IMR-90 (cell line): ENCODE results near the gene WRAP73. TPM values are rescaled to one million over a fixed set of nuclear protein-coding genes. Genes with fewer than 3 reads are reported as not detected.

ENCODE experiments used
- ATAC-seq: fragments of 200-7000 bp; cut with Tn5 transposase; 2 replicates; pipeline ENCODE4 v1.9.1; 2020; ENCODE audit warnings: low read depth, mild to moderate bottlenecking, moderate library complexity
- BruUV-seq: library from RNA; stranded (reverse); fragments of 400-500 nt; replicated peaks from 2 replicates; lab custom pipeline; 2021; lab: Mats Ljungman, UMichigan
- CTCF ChIA-PET: fragments of 300-600 bp; formaldehyde crosslinking; extraction: SDS; loops from one replicate; lab custom pipeline; 2021; ENCODE audit warnings: antibody characterized with exemption; lab: Yijun Ruan, JAX
- POLR2A ChIA-PET: fragments of 300-600 bp; sonication (Branson Sonifier 250); formaldehyde crosslinking; loops from one replicate; lab custom pipeline; 2022; ENCODE audit warnings: antibody characterized with exemption; ENCODE audit not compliant: unreplicated experiment; lab: Charles Lee
- DNase-seq: peaks from one replicate; pipeline ENCODE4 v3.0.0; 2013
- H2AFZ ChIP-seq: replicated peaks from 2 replicates; pipeline ENCODE3; 2013; ENCODE audit warnings: low read length, mild to moderate bottlenecking; ENCODE audit not compliant: poor library complexity
- H2AK5ac ChIP-seq: 2 replicates; pipeline ENCODE4 v1.6.1; 2013; ENCODE audit warnings: low read depth, low read length, inconsistent platforms
- H2AK9ac ChIP-seq: replicated peaks from 2 replicates; pipeline ENCODE3; 2013; ENCODE audit warnings: mild to moderate bottlenecking, low read depth, low read length, moderate library complexity; ENCODE audit not compliant: poor library complexity
- H2BK120ac ChIP-seq: 2 replicates; pipeline ENCODE4 v1.6.1; 2013; ENCODE audit warnings: low read depth, low read length, inconsistent platforms
- H2BK15ac ChIP-seq: 3 replicates; pipeline ENCODE4 v1.6.1; 2013; ENCODE audit warnings: low read depth, low read length, inconsistent platforms
- H2BK20ac ChIP-seq: 2 replicates; pipeline ENCODE4 v1.6.1; 2013; ENCODE audit warnings: low read depth, mild to moderate bottlenecking, inconsistent platforms, low read length, moderate library complexity
- H2BK5ac ChIP-seq: 2 replicates; pipeline ENCODE4 v1.6.1; 2013; ENCODE audit warnings: mild to moderate bottlenecking, low read depth, low read length, inconsistent platforms; ENCODE audit not compliant: poor library complexity, severe bottlenecking
- H3K14ac ChIP-seq: replicated peaks from 2 replicates; pipeline ENCODE4 v1.6.1; 2013; ENCODE audit warnings: low read depth, low read length, inconsistent platforms
- H3K18ac ChIP-seq: 2 replicates; pipeline ENCODE4 v1.6.1; 2013; ENCODE audit warnings: low read depth, low read length, control low read depth
- H3K23ac ChIP-seq: 2 replicates; pipeline ENCODE4 v1.6.1; 2013; ENCODE audit warnings: low read depth, low read length, inconsistent platforms
- H3K27ac ChIP-seq: 2 replicates; pipeline ENCODE4 v1.5.1; 2013; ENCODE audit warnings: mild to moderate bottlenecking, control low read depth, low read length; ENCODE audit not compliant: insufficient read depth
- H3K27me3 ChIP-seq: 2 replicates; pipeline ENCODE4 v1.6.1; 2013; ENCODE audit warnings: low read length; ENCODE audit not compliant: control insufficient read depth, insufficient read depth
- H3K36me3 ChIP-seq: 2 replicates; pipeline ENCODE4 v1.6.1; 2013; ENCODE audit warnings: low read length, mixed read lengths; ENCODE audit not compliant: control insufficient read depth, insufficient read depth
- H3K4ac ChIP-seq: 2 replicates; pipeline ENCODE4 v1.6.1; 2013; ENCODE audit warnings: low read depth, low read length, inconsistent platforms
- H3K4me1 ChIP-seq: 2 replicates; pipeline ENCODE4 v1.6.1; 2013; ENCODE audit warnings: low read length, mixed read lengths; ENCODE audit not compliant: control insufficient read depth, insufficient read depth
- H3K4me2 ChIP-seq: 2 replicates; pipeline ENCODE4 v1.6.1; 2013; ENCODE audit warnings: low read depth, mild to moderate bottlenecking, control low read depth, low read length, moderate library complexity
- H3K4me3 ChIP-seq: 2 replicates; pipeline ENCODE4 v1.5.1; 2013; ENCODE audit warnings: low read depth, mild to moderate bottlenecking, control low read depth, low read length, moderate library complexity; ENCODE audit not compliant: insufficient read depth
- H3K56ac ChIP-seq: 2 replicates; pipeline ENCODE4 v1.6.1; 2013; ENCODE audit warnings: low read length, inconsistent platforms; ENCODE audit not compliant: insufficient read depth; ENCODE audit errors: extremely low read depth
- H3K79me1 ChIP-seq, 2 experiments: 2 replicates each; pipeline ENCODE4 v1.6.1; 2013; ENCODE audit warnings: low read length in 2 of 2, inconsistent platforms in 1 of 2, low read depth in 1 of 2
- H3K9ac ChIP-seq: 2 replicates; pipeline ENCODE4 v1.6.1; 2013; ENCODE audit warnings: low read depth, low read length, control low read depth
- H3K9me1 ChIP-seq: 2 replicates; pipeline ENCODE4 v1.6.1; 2013; ENCODE audit warnings: low read length, inconsistent platforms; ENCODE audit not compliant: insufficient read depth
- H3K9me3 ChIP-seq: 2 replicates; pipeline ENCODE4 v1.6.1; 2013; ENCODE audit warnings: low read length; ENCODE audit not compliant: control insufficient read depth, insufficient read depth
- H4K20me1 ChIP-seq: 2 replicates; pipeline ENCODE4 v1.6.1; 2013; ENCODE audit warnings: low read length, inconsistent platforms; ENCODE audit not compliant: insufficient read depth
- H4K5ac ChIP-seq: 2 replicates; pipeline ENCODE4 v1.6.1; 2013; ENCODE audit warnings: mild to moderate bottlenecking, low read depth, low read length, control low read depth
- H4K8ac ChIP-seq, 2 experiments: 2 replicates each; pipeline ENCODE4 v1.6.1; 2013; ENCODE audit warnings: low read depth in 2 of 2, low read length in 2 of 2, control low read depth in 1 of 2, inconsistent platforms in 1 of 2
- H4K91ac ChIP-seq: 2 replicates; pipeline ENCODE4 v1.6.1; 2013; ENCODE audit warnings: low read depth, low read length, inconsistent platforms; ENCODE audit not compliant: insufficient read depth
- BHLHE40 ChIP-seq: fragments of 150-350 bp; IDR thresholded peaks from 2 replicates; pipeline ENCODE4 v1.6.1; 2016; ENCODE audit warnings: mild to moderate bottlenecking, low read depth, low read length
- CEBPB ChIP-seq: IDR thresholded peaks from 2 replicates; pipeline ENCODE4 v1.6.1; 2012; ENCODE audit warnings: low read depth, low read length, improper control_type of control experiment
- MAFK ChIP-seq: IDR thresholded peaks from 2 replicates; pipeline ENCODE4 v1.6.1; 2012; ENCODE audit warnings: low read depth, low read length, improper control_type of control experiment
- MAZ ChIP-seq: IDR thresholded peaks from 2 replicates; pipeline ENCODE4 v1.6.1; 2012; ENCODE audit warnings: low read depth, mild to moderate bottlenecking, low read length, improper control_type of control experiment, moderate library complexity, borderline replicate concordance
- MXI1 ChIP-seq: IDR thresholded peaks from 2 replicates; pipeline ENCODE4 v1.6.1; 2012; ENCODE audit warnings: low read depth, mild to moderate bottlenecking, low read length, moderate library complexity, borderline replicate concordance
- NFE2L2 ChIP-seq: fragments of 150-350 bp; IDR thresholded peaks from 2 replicates; pipeline ENCODE4 v1.6.1; 2016; ENCODE audit warnings: low read depth, mild to moderate bottlenecking, low read length
- RCOR1 ChIP-seq: IDR thresholded peaks from 2 replicates; pipeline ENCODE4 v1.6.1; 2012; ENCODE audit warnings: mild to moderate bottlenecking, low read length, improper control_type of control experiment; ENCODE audit not compliant: insufficient replicate concordance
- WGBS, 2 experiments: methylation state at CpG; one replicate each; pipeline versions ENCODE4 v1.1.5 to v1.1.7; 2013; ENCODE audit warnings: missing lambda C conversion rate in 2 of 2; ENCODE audit not compliant: insufficient read length in 1 of 2; ENCODE audit errors: extremely low coverage in 2 of 2; 5-methylcytosine and 5-hydroxymethylcytosine counted together
- dilution Hi-C: fragments of 300-500 bp; cut with HindIII; formaldehyde crosslinking; loops from one replicate; pipeline ENCODE4 v1.14.3; 2018; ENCODE audit warnings: low sequenced_read_pairs; ENCODE audit not compliant: unreplicated experiment
- in situ Hi-C: fragments of 300-500 bp; cut with MboI; formaldehyde crosslinking; loops from 3 replicates; pipeline ENCODE4 v1.14.3; 2019; ENCODE audit warnings: low sequenced_read_pairs, inconsistent platforms, mixed read lengths
- intact Hi-C: fragments of 100-400 bp; cut with micrococcal nuclease; formaldehyde crosslinking; loops from 2 replicates; pipeline ENCODE4 v1.10.0; 2022
- polyA plus RNA-seq, 3 experiments: library from polyadenylated mRNA; depleted of rRNA; stranded (reverse); fragments of >200 nt; gene quantifications; 2 replicates each; pipeline ENCODE4 v1.2.3, GENCODE V29; 2012; ENCODE audit warnings: low replicate concordance in 1 of 3
- total RNA-seq: library from RNA; depleted of rRNA; stranded (reverse); fragments of >200 nt; gene quantifications from 2 replicates; pipeline ENCODE4 v1.2.3, GENCODE V29; 2012

The WRAP73 gene
- total and polyA plus RNA-seq, 2 of the 4 experiments (the other 2 are of a cell fraction): 10.8 to 23.6 TPM

DNA sequence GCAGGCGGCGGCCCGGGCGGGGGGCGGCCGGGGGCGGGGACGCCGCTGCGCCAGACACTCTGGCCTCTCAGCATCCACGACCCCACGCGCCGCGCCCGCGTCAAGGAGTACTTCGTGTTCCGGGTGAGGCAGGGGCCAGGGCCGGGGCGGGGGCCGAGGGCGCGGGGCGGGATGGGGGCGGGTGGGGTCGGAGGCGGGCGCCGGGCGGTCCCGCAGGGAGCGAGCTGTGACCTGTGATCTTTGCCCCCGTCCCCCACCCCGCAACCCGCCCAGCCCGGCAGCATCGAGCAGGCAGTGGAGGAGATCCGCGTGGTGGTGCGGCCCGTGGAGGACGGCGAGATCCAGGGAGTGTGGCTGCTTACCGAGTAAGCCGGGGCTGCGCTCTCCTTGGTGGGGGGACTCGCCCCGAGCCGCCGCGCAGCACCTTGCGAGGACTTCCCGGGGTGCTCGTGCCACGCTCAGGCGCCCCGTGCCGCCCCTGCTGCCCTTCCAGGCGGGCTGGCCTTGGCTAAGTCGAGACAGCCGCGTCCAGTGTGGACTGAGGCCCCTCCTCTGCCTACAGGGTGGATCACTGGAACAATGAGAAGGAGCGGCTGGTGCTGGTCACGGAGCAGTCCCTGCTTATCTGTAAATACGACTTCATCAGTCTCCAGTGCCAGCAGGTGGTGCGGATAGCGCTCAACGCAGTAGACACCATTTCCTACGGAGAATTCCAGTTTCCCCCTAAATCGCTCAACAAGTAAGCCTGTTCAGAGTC, 24.6 kb downstream of the WRAP73 start:
- in situ Hi-C loops: no loop called here
- dilution Hi-C loops: no loop called here
- intact Hi-C loops: no loop called here

More for the DNA sequence above, 24.6 kb downstream of the WRAP73 start:
- Histone ChIP-seq H2BK120ac (no peak overlapping the region), H3K18ac (no peak overlapping the region), H3K56ac (0 out of 2 replicates have a peak overlapping the region, but pooled peaks have one; percentile 38), H3K4me1 (peaks cover 7% of the 10 kb centered on the region), H3K27ac (peak overlapping the region; percentile 84), H2AK5ac (peak overlapping the region; percentile 30; the same call in 1 of the 2 replicates), H3K4ac (no peak overlapping the region), H4K91ac (no peak overlapping the region), H3K14ac (no peak overlapping the region), H2BK5ac (no peak overlapping the region), H2BK20ac (no peak overlapping the region), H3K9me3 (no peaks in the 10 kb centered on the region), H3K36me3 (peaks cover 30% of the 10 kb centered on the region), H3K79me1 (peaks cover 12 to 23% of the 10 kb centered on the region in 2 experiments; a peak in 3 of 4 replicates), H3K9me1 (no peaks in the 10 kb centered on the region; the same call in 1 of the 2 replicates), H3K23ac (no peak overlapping the region), H2AK9ac (peak overlapping the region; percentile 88), H4K8ac (peak overlapping the region in 1 of 2 experiments; percentile 2; a peak in 1 of 4 replicates), H2AFZ (peak overlapping the region; percentile 86), H3K9ac (peak overlapping the region; percentile 81), H3K27me3 (no peaks in the 10 kb centered on the region), H2BK15ac (no peak overlapping the region), H3K4me2 (peak overlapping the region; percentile 98), H4K20me1 (no peaks in the 10 kb centered on the region; the same call in none of the 2 replicates), H3K4me3 (peak overlapping the region; percentile 92), H4K5ac (no peak overlapping the region; the same call in 1 of the 2 replicates)
- WGBS, 2 experiments: 4% methylated on average over 24 of the region's 71 CpGs; no CpG with 5 or more reads in 1 of the 2 experiments
- ChIA-PET CTCF (no interaction called here), POLR2A (no interaction called here)
- DNase-seq (peak; percentile 39), ATAC-seq (peak; percentile 30)
- no TSS peak for BruUV-seq
- TF ChIP-seq MAFK (no peak), NFE2L2 (no peak), CEBPB (no peak), RCOR1 (no peak), BHLHE40 (0 out of 2 replicates have a peak, but pooled peaks have one; percentile 6), MXI1 (peak; percentile 53; the same call in 1 of the 2 replicates), MAZ (peak; percentile 10; the same call in 1 of the 2 replicates)
